NCI-H146 treated with DMSO at 0.1 percent for 48 hours (cell line): ENCODE measurements around the gene FGGY.
"Not testable (repeated sequence)": the region's sequence is repeated elsewhere in the genome, so short reads cannot be mapped to it uniquely, and the experiment has no call there.

Source experiments
- DNase-seq: peaks from one replicate; lab custom pipeline; 2025; ENCODE audit not compliant: unreplicated experiment; lab: John Stamatoyannopoulos, UW

FGGY gene

GRCh38 chr1:59691261-59691660, 394.4 kb downstream of the FGGY start:
- DNase-seq: no peak

GRCh38 chr1:59692591-59692990, 395.7 kb downstream of the FGGY start:
- DNase-seq: peak; percentile 39

- DNase-seq: no peak
Measured at GRCh38 chr1:59693406-59693805, 396.5 kb downstream of the FGGY start.

- DNase-seq: no peak
Measured at GRCh38 chr1:59695252-59695651, 398.4 kb downstream of the FGGY start.

GRCh38 chr1:59696421-59697115, 399.7 kb downstream of the FGGY start:
- no peak for DNase-seq

- no peak for DNase-seq
Measured at GRCh38 chr1:59697150-59697800, 400.4 kb downstream of the FGGY start.

GRCh38 chr1:59698386-59698785, 401.5 kb downstream of the FGGY start:
- DNase-seq: no peak

GRCh38 chr1:59699227-59699847, 402.4 kb downstream of the FGGY start:
- DNase-seq: peak; percentile 25

GRCh38 chr1:59701376-59701775, 404.5 kb downstream of the FGGY start:
- no peak for DNase-seq

- no peak for DNase-seq
Measured at GRCh38 chr1:59703226-59703917, 406.5 kb downstream of the FGGY start.

GRCh38 chr1:59703918-59704378, 407.1 kb downstream of the FGGY start:
- no peak for DNase-seq

- DNase-seq: no peak
Measured at GRCh38 chr1:59704716-59705115, 407.8 kb downstream of the FGGY start.

GRCh38 chr1:59705466-59706302, 408.8 kb downstream of the FGGY start:
- DNase-seq: no peak

GRCh38 chr1:59706303-59706599, 409.4 kb downstream of the FGGY start:
- no peak for DNase-seq

- no peak for DNase-seq
Measured at GRCh38 chr1:59707178-59707791, 410.4 kb downstream of the FGGY start.

- DNase-seq: no peak
Measured at GRCh38 chr1:59709333-59709732, 412.4 kb downstream of the FGGY start.

GRCh38 chr1:59710920-59711319, 414.0 kb downstream of the FGGY start:
- DNase-seq: not testable (repeated sequence)

GRCh38 chr1:59714219-59714618, 417.3 kb downstream of the FGGY start:
- no peak for DNase-seq

GRCh38 chr1:59714966-59715365, 418.1 kb downstream of the FGGY start:
- no peak for DNase-seq

- DNase-seq: no peak
Measured at GRCh38 chr1:59716832-59717231, 419.9 kb downstream of the FGGY start.
